NOMO-1 treated with DMSO at 0.1 percent for 48 hours (cell line): ENCODE data around the gene SUGCT.
A peak's percentile ranks its signal among the peaks of the same experiment; 100 is the strongest.

ENCODE experiments used
- DNase-seq: peaks from one replicate; lab custom pipeline; 2025; ENCODE audit not compliant: unreplicated experiment; lab: John Stamatoyannopoulos, UW

SUGCT gene

DNA sequence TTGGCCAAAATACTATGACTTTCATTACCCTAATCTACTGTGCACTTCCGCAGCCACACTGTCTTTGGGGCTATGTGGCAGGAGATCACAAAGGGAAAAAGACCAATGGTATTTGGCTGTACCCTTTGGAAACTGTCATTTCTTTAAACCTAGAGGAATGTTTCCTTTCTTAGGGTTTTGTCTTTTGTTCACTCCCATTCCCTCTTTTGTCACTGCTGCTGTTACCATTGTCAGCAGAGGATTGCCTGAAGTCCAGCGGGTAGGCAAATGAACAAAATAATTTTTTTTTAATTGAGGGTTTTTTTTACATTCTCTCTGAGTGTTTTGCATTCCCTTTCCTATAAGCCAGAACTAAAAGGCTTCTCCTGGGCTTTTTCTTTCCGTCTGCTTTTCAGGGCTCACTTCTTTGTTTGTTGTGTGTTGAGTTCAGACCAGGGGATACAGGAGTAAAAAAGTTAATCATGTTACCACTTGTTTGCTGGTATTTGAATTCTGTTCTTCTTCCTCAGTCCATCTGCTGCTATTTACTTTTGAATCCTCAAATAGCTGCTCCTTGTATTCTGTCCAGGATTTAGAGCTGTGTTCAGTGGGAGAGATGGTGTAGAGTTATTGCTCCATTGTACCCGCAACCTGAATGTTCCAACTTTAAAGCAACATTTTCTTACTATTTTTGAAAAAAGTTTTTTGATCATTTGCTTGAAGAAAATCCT is 374.6 kb downstream of the SUGCT start:
- no peak for DNase-seq

- no peak for DNase-seq
Measured at GRCh38 chr7:40516376-40516775, 381.6 kb downstream of the SUGCT start.

- no peak for DNase-seq
Measured at GRCh38 chr7:40519009-40519408, 384.2 kb downstream of the SUGCT start.

- peak; percentile 25 for DNase-seq
Measured at GRCh38 chr7:40520986-40521738, 386.4 kb downstream of the SUGCT start.

- no peak for DNase-seq
Measured at GRCh38 chr7:40525764-40526163, 391.0 kb downstream of the SUGCT start.

DNA sequence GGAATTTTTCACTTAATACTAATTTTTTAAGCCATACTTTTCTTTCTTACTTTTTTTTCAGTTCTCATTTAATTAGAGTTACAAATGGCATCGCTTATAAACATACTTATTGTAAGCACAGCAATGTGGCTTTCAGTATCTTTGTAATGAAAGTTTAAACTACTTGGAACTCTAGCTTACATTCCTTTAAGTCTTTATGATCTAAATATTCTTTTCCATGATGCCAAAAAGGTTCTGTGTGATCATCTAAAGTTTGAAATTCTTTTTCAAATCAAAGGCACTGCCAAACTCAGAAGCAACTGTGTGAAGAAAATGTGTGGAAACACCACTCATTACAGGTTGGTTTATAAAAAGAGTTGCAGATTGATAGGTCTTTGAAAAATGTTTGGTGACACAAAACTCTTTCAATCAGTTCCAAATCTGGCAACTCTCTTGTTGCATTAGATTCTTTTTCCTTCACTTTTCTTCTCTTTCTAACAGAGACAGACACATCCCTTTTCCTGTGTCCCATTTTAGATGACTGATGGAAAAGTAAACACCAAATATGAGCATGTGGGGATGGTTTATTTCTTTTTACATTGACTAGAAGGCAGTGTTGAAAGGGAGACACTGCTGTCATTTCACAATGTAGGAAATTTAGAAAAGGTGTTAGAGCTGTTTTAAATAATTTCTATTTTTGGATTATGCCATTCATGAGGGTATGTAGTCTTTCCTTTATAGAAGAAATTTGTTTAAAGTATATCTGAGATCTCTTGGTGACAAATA is 392.3 kb downstream of the SUGCT start:
- DNase-seq: no peak

GRCh38 chr7:40527723-40528122 is 392.9 kb downstream of the SUGCT start:
- DNase-seq: no peak

DNA sequence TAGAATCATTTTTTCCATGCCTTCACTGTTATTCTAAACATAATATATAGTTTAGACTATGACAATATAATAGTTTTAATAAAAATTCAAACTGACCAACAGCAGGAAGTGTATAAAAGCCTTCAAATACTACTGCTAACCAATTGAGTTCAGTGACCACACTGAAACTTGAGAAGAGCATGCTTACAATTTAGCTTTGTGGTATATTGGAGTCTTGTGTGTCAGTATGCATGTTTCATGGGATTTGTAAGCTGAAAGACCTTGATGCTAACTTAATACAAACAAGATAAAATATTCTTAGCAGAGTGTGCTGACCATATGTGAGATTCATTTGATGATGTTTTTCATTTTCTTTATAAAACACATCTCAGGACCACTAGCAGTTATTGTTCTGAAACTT is 395.5 kb downstream of the SUGCT start:
- DNase-seq: no peak

DNA sequence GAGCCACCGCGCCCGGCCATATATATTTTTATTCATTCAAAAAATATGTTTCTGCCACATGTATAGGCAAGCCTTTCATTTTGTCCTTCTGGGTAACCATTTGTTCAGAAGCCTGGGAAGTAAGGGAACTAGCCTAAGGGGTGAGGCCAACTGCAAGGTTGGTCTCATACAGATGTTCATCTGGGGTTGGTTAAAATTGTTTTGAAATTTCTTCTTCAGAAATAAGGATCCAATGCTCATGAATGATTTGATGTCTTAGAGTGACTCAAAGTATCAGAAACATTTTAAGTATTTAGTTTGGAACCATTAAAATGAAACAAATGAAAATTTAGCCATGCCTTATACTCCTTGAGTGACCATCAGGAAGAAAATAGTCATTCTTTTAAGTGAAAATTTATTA is 397.2 kb downstream of the SUGCT start:
- DNase-seq: no peak

DNA sequence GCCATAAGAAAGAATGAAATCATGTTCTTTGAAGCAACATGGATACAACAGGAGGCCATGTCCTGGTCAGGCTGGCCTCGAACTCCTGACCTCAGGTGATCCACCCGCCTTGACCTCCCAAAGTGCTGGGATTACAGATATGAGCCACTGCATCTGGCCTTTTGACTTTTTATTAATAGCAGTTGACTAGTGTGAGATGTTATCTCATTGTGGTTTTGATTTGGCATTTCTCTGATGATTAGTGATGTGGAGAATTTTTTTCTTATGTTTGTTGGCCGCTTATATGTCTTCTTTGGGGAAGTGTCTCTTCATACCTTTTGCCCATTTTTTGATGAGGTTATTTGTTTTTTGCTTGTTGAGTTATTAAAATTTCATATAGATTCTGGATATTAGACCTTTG is 400.9 kb downstream of the SUGCT start:
- no peak for DNase-seq

DNA sequence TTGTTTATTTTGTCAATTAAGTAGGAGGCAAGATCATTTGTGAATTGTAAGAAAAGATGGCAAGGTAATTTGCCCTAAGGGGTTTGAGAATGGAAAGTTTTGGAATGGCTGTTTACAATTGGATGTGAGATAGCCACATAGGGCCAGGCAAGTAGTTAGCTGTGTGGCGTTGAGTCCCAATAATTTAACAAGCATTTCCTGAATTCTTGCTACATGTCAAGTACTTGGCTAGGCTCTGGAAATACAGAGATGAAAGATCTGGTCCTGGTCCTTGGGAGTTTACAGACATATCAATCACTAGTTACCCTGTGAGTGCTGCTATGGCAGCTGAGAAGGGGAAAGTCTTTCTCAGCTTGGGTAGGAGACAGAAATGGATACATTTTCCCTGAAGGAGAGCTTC is 401.6 kb downstream of the SUGCT start:
- DNase-seq: no peak

- DNase-seq: peak; percentile 47
Measured at GRCh38 chr7:40538281-40538680, 403.5 kb downstream of the SUGCT start.

GRCh38 chr7:40541336-40541735 is 406.5 kb downstream of the SUGCT start:
- DNase-seq: no peak

DNA sequence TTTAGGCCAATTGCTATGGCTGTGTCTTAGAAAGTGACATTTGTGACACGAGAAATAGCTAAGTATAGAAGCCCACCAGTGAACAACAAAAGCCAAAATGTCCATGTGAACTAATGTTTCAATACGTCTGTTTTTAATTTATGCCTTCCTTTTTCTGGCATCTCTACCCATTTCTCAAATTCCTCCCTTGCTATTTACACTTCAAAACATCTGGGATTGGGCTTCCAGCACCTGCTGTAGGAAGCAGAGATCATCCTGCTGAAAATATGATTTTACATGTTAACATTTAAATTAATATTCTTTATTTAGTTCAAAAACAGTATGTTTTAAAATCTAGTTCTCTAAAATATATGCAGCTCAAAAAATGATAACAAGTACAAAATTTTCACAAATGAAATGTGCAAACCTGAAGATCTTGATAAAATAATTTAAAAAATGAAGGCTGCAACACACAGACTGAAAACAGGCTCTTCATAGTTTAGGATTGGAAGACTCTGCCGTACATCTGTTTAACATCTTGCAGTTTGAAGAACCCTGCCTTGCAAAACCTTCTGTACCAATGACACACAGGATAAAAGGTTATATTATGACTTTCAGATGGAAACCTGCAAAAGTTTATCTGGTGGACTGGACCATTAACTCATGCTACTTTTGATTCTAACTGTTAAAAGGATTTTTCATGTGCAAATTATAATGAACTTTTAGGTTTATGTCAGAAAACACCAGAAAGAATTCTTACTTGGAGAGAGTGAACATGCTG is 408.4 kb downstream of the SUGCT start:
- DNase-seq: no peak

- peak; percentile 50 for DNase-seq
Measured at GRCh38 chr7:40544221-40544723, 409.5 kb downstream of the SUGCT start.

DNA sequence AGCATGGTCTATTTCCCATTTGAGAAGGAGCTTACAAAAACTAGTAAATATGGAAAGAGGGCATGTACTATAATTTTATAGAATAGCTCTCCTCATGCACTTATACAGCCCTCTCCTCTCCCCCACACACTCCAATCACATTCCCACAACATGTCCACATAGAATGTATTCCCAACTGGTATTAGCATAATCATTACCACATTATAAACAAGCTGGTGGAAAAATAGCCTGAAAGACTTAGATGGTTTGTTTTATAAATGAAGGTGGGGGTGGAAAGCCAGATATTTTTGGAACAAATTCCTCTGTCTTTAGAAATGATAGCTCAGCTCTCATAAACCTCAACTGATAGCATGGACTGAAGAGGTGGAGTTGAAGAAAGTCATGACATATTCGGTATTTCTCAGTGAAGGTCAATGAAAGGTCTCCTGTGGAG is 410.1 kb downstream of the SUGCT start:
- DNase-seq: no peak

GRCh38 chr7:40545739-40546138 is 410.9 kb downstream of the SUGCT start:
- DNase-seq: no peak

GRCh38 chr7:40546616-40547501 is 412.1 kb downstream of the SUGCT start:
- no peak for DNase-seq

GRCh38 chr7:40549372-40550039 is 414.7 kb downstream of the SUGCT start:
- no peak for DNase-seq
